Measurements from ENCODE around the gene TNKS2. TPM values are rescaled to one million over a fixed set of nuclear protein-coding genes. Genes with fewer than 3 reads are reported as not detected.
A peak's percentile ranks its signal among the peaks of the same experiment; 100 is the strongest.

The TNKS2 gene
- total RNA-seq, 1 experiment from 2014 or later = 10.9 TPM

DNA sequence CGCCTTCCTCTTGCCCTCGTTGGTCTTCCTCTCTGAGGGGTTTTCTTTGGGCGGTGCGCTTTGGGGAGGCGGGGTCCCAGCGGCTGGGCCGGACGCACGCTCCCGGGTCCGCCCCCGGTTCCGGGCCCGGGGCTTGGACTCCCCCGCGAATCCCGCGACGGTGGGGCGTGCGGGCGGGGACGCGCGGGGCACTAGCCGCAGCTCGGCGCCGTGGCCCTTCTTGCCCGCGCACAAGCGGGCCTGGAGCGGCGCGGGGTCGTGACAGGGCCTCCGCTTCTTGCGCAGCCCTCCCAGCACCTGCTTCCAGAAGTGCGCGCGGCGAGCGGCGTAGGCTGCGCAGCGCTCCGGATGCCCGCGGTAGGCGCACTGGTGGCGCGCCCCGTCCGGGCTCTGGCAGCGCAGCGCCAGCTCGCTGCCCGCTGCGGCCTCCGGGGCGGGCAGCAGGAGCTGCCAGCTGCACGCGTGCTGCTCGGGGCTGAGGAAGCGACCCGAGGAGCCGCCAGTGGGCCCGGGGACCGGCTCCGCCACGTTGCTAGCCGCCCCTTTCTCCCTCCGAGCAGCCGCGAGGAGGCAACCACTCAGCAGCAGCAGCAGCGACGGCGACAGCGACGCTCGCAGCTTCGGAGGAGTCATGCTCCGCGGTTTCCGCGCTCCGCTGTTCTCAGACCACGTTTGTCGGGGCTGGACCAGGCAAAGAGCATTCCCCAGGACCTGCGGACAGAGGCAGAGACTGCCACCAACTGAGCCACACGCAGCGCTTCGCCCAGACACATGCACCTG, 110.3 kb downstream of the TNKS2 start:
- DNase-seq (ENCODE audit: low read depth) = peak; percentile 77

DNA sequence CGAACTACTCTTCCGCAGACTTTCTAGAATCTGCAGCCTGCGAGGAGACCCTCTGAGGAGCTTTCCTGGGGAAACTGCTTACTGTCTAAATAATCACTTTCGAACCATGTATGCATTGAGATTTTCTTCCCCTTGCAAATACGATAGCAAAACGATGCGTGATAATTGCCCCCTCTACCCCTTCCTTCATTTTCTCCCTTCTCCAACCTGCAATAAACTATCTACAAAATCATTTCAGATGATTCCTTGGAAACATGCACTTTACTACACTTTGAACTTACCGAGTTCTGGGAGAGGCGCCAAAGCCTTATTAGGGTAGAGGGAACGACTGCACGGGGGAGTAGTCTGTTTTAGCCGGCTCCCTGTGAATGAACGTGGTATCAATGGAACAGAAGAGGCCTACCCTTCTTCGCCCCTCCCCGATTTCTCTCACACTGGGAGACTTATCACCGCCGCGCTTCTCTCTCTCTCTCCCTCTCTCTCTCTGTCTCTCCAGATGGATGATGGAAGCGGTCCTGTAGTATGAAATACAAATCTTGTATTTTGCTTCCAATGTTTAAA, 111.0 kb downstream of the TNKS2 start, which contains the start of gene FGFBP3:
TSS of gene FGFBP3 (minus strand) at position 370 of the 561 bp plus-strand sequence. CDS start 517 bp downstream, outside the sequence.
- DNase-seq (ENCODE audit: low read depth) = peak; percentile 47

DNA sequence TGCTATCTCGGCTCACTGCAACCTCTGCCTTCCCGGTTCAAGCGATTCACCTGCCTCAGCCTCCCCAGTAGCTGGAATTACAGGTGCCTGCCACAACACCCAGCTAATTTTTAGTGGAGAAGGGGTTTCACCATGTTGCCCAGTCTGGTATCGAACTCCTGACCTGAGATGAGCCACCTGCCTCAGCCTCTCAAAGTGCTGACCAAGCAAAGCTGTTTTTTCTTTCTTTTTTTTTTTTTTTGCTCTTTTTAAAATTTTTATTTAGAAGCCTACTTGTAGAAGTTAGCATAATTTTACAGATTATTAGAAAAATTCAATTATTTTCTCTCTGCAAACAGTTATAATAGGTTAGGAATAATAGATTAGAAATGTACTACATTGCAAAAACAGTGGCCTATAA, 112.2 kb downstream of the TNKS2 start:
- no peak for DNase-seq (ENCODE audit: low read depth)

Other genes starting within 250 kb of the TNKS2 start
- 0.54 and 0.74 TPM in 2 replicates for gene PPP1R3C, start 165.4 kb upstream of the TNKS2 start, total RNA-seq (2014; rRNA removed; shearing (Covaris generic))
- gene FGFBP3, start 111.1 kb downstream of the TNKS2 start, total RNA-seq (2014; rRNA removed; shearing (Covaris generic)) = 0.57 TPM in 1 of 2 replicates, not detected in the other
- gene BTAF1, start 125.3 kb downstream of the TNKS2 start, total RNA-seq (2014; rRNA removed; shearing (Covaris generic)) = 15.1 and 16.4 TPM in 2 replicates